Right cardiac atrium (tissue), 5 donors: Measurements from ENCODE around the gene TNFSF10. TPM values are rescaled to one million over a fixed set of nuclear protein-coding genes. Genes with fewer than 3 reads are reported as not detected.
"Not testable (repeated sequence)": the region's sequence is repeated elsewhere in the genome, so short reads cannot be mapped to it uniquely, and the experiment has no call there.

ENCODE experiments used
- ATAC-seq, 2 donors: fragments of 200-7000 bp; cut with Tn5 transposase; one replicate each; pipeline versions ENCODE4 v1.8.0 to v1.9.1; 2020; ENCODE audit warnings: moderate library complexity in 2 of 2, mild to moderate bottlenecking in 1 of 2
- DNase-seq, 3 donors: peaks; one replicate each; pipeline ENCODE4 v3.0.0-alpha.2; 2020
- H3K27ac ChIP-seq: one replicate; pipeline ENCODE4 v1.5.1; 2013; ENCODE audit warnings: mild to moderate bottlenecking, low read length, control low read depth, moderate library complexity
- H3K27me3 ChIP-seq: one replicate; pipeline ENCODE4 v1.6.1; 2013; ENCODE audit not compliant: control insufficient read depth, insufficient read depth
- H3K4me1 ChIP-seq: one replicate; pipeline ENCODE4 v1.6.1; 2013; ENCODE audit warnings: low read length; ENCODE audit not compliant: control insufficient read depth, insufficient read depth
- H3K4me3 ChIP-seq: one replicate; pipeline ENCODE4 v1.5.1; 2013; ENCODE audit warnings: low read length, control low read depth
- H3K9me3 ChIP-seq: one replicate; pipeline ENCODE4 v1.6.1; 2013; ENCODE audit warnings: low read length; ENCODE audit not compliant: control insufficient read depth
- WGBS: extraction: QIAGEN DNeasy Blood & Tissue Kit; methylation state at CpG from one replicate; pipeline ENCODE4 v1.1.7; 2013; 5-methylcytosine and 5-hydroxymethylcytosine counted together
- intact Hi-C, 4 donors: fragments of 100-400 bp; cut with DNase I; formaldehyde crosslinking; loops; one replicate each; pipeline versions ENCODE4 v1.11.0 to v1.14.0; 2022 to 2023
- long read RNA-seq, 4 donors: library from polyadenylated mRNA; unstranded; transcript quantifications; one replicate each; pipeline ENCODE4 v2.0.0, GENCODE V29; 2020 to 2021
- polyA plus RNA-seq: library from polyadenylated mRNA; stranded (reverse); fragments of 200-250 nt; gene quantifications from one replicate; pipeline ENCODE4 v1.2.3, GENCODE V29; 2013
- total RNA-seq, 4 donors: library from RNA; stranded (reverse); fragmentation: NEBNext Ultra II Directional; extraction: Animal tissue kit (Norgen Biotek cat#: 25700); gene quantifications; one replicate each; pipeline ENCODE4 v1.2.1, GENCODE V29; 2021
- donor health status: healthy with polysubstance abuse.
- donor health status: DM: no; HTN: yes; CAD: no.
- donor health status: DM: no; HTN: no; CAD: no.
- donor health status: DM: no; HTN: yes; CAD: no; lungs with severe emphysema.
- donor health status: DM: yes; HTN: yes; CAD: no.

The TNFSF10 gene
- total RNA-seq = 10 to 100 TPM in 3 of 4 donors, 1 to 10 TPM in 1; 9.6 to 23.0 (median 13.3) TPM
- 21.2 TPM for polyA plus RNA-seq
- long read RNA-seq, donor 1, transcript TNFSF10-201 (5 exons, 1,953 nt) = major isoform, 11 of 13 reads
- long read RNA-seq, donor 1, partial matches to known transcripts = 0 of 13 reads
- long read RNA-seq, donor 1, other reads (novel, unspliced or antisense) = 2 of 13 reads
- long read RNA-seq, donor 2, partial matches to known transcripts = 0 of 3 reads
- long read RNA-seq, donor 2, other reads (novel, unspliced or antisense) = 0 of 3 reads
- long read RNA-seq, donor 3, partial matches to known transcripts = 2 of 3 reads
- long read RNA-seq, donor 3, other reads (novel, unspliced or antisense) = 0 of 3 reads
- long read RNA-seq, donor 4, partial matches to known transcripts = 0 of 4 reads
- long read RNA-seq, donor 4, other reads (novel, unspliced or antisense) = 0 of 4 reads

DNA sequence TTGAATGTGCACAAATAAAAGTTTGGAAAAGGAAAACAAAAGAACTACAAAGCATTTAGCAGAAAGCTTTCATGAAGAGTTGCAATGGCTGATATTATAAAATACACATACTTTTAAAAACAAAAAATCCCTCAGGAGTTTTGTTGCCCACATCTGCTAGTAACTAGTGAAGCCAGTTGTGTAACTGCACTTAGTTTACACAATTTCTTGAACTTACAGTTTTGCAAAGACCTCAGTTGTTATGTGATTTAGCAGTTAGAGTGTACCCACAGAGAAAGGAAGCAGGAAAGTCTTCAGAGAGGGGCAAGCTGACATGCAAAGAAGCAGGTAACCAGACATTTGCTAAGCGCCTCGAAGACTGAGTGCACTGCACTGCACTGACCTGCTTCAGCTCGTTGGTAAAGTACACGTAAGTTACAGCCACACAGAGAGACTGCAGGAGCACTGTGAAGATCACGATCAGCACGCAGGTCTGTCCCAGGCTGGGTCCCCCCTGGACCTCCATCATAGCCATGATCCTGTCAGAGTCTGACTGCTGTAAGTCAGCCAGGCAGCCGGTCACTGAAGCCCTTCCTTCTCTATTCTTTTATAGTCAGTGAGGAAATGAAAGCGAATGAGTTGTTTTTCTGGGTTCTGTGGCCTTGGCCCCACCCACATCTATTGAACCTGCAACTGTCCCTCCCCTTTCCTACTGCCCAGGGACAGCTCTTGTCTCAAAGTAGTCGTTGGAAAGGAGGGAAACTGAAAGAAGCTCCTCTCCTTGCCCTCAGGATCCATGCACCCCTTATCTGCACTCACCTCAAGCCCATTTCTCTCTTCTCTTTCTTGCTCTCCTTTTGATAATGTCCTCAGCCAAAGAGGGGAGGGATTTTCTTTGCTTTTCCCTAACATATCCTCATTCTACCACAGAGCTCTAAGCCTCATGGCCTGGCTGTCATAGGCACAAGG is at the start of gene TNFSF10:
Gene TNFSF10 (minus strand): TSS at position 560 of the 948 bp plus-strand sequence. CDS start 46 bp downstream, at position 514.
- ATAC-seq (peak; percentile 95 to 96), DNase-seq (peak; percentile 64 to 82 (median 76))
- H3K4me3 ChIP-seq = peak within 1 kb of the TSS; percentile 70
- peak within 1 kb of the TSS; percentile 95 for H3K27ac ChIP-seq
- intact Hi-C loops = no loop called here
- no peaks in the 10 kb centered on the region for H3K4me1 ChIP-seq
- H3K27me3 ChIP-seq = no peaks in the 10 kb centered on the region
- H3K9me3 ChIP-seq = no peaks in the 10 kb centered on the region
- WGBS = 23% methylated on average over 9 of the region's 9 CpGs

DNA sequence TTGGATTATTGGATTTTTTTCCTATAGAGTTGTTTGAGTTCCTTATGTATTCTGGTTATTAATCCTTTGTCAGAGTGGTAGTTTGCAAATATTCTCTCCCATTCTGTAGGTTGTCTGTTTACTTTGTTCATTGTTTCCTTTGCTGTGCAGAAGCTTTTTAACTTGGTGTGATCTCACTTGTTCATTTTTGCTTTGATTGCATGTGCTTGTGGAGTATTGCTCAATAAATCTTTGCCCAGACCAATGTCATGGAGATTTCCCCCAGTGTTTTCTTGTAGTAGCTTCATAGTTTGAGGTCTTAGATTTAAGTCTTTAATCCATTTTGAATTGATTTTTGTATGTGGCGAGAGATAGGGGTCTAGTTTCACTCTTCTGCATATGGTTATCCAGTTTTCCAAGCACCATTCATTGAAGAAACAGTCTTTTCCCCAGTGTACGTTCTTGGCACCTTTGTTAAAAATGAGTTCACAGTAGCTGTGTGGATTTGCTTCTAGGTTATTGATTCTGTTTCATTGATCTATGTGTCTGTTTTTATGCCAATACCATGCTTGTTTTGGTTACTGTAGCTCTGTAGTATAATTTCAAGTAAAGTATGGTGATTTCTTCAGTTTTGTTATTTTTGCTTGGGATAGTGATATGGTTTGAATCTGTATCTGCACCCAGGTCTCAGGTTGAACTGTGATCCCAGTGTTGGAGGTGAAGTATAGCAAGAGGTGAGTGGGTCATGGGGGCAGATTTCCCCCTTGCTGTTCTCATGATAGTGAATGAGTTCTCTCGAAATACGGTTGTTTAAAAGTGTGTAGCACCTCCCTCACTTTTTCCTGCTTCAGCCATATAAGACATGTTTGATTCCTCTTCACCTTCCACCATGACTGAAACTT is 46.1 kb upstream of the TNFSF10 start:
- 88% methylated on average over 4 of the region's 4 CpGs for WGBS

DNA sequence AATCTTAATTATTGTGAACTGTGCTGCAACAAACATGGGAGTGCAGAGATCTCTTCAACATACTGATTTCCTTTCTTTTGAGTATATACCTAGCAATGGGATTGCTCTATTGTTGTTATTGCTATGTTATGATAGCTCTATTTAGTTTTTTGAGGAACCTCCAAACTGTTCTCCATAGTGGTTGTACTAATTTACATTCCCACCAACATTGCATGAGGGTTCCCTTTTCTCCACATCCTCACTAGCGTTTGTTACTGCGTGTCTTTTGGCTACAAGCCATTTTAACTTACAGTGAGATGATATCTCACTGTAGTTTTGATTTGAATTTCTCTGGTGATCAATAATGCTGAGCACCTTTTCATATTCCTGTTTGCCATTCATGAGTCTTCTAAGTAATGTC is 45.5 kb upstream of the TNFSF10 start:
- Histone ChIP-seq H3K27ac (no peak overlapping the region), H3K4me3 (no peak overlapping the region), H3K9me3 (no peaks in the 10 kb centered on the region), H3K27me3 (no peaks in the 10 kb centered on the region), H3K4me1 (no peaks in the 10 kb centered on the region)
- DNase-seq = no peak
- intact Hi-C loops = no loop called here
- ATAC-seq = no peak
- 67% methylated on average over 2 of the region's 2 CpGs for whole genome bisulfite sequencing

More for the DNA sequence above, 46.1 kb upstream of the TNFSF10 start:
- Histone ChIP-seq H3K9me3 (no peaks in the 10 kb centered on the region), H3K27ac (no peak overlapping the region), H3K27me3 (no peaks in the 10 kb centered on the region), H3K4me1 (no peaks in the 10 kb centered on the region), H3K4me3 (no peak overlapping the region)
- DNase-seq = no peak
- no peak for ATAC-seq
- intact Hi-C loops = no loop called here

DNA sequence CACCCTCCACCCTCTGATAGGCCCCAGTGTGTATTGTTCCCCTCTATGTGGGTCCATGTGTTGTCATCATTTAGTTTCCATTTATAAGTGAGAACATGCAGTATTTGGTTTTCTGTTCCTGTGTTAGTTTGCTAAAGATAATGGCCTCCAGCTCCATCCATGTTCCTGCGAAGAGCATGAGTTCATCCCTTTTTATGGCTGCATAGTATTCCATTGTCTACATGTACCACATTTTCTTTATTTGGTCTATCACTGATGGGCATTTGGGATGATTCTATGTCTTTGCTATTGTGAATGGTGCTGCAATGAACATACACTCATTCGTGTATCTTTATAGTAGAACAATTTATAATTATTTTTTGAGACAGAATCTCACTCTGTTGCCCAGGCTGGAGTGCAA is 43.6 kb upstream of the TNFSF10 start:
- WGBS = 96% methylated on average over 2 of the region's 2 CpGs
- ATAC-seq, H3K4me3 ChIP-seq, H3K9me3 ChIP-seq, H3K4me1 ChIP-seq, DNase-seq, intact Hi-C loops, H3K27me3 ChIP-seq, H3K27ac ChIP-seq: not testable (repeated sequence)

DNA sequence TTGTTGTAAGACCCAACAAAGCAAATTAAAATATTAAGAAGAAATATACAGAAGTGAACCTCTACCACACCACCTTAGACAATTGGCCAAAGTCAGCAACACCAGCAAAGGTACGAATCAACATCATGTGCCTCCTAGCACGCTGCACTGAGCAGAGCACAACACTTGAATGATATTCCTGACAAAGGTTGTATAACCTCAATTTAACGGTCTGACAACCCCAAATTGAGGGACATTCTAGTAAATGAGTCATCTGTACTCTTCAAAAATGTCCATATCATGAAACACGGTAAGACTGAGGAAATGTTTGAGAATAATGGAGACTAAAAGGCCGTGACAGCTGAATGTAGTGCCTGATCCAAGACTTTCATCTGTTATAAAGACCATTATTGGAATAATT is 41.3 kb upstream of the TNFSF10 start:
- no peaks in the 10 kb centered on the region for H3K4me1 ChIP-seq
- no peaks in the 10 kb centered on the region for H3K9me3 ChIP-seq
- no peaks in the 10 kb centered on the region for H3K27me3 ChIP-seq
- 92% methylated on average over 5 of the region's 5 CpGs for WGBS
- intact Hi-C loops = no loop called here
- no peak for ATAC-seq
- DNase-seq = no peak
- H3K27ac ChIP-seq = peak overlapping the region; percentile 58
- no peak overlapping the region for H3K4me3 ChIP-seq

DNA sequence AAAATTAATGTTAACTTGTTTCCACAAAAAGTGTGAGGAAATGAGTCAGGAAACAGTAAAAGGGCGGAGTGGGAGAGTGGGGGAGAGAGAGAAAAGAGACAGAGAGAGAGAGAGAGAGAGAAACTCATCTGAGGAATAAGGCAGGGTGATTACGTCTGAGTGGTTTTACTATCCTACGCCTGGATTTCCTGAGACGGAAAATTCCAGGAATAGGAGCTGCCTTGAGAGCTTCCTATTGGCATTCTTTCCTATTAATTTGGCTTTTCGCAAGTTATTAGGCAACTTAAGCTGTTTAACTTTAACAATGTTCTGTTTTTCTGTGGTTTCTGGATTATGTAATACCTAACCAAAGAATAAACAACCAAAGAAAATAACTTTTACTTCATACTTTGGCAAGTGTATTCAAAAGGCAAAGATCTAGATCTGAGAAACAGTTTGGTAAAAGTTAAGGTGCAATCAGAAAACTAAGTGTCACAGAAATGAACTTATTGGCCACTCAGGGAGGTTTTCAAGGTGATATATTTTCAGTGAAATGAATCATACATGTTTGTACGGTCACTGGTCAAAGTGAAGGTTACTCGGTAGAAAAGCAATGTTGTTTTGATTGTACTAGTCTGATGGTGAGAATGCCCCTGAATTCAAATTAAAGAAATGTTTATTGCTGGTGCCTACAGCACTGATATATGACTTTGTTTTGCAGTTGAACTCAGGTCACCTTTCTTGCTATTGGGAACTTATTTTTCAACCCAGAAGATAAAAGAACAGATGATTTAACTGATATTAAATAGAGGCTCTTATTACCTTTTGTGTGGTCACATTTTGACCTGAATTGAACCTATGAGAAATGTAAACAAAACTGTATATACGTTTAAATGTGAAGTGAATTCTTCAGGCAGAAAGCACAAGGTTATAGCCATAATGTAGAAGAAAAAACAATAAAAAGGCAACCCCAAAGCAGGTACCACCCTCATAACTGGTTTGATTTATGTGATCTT is 39.9 kb upstream of the TNFSF10 start:
- 33% methylated on average over 8 of the region's 8 CpGs for WGBS
- Histone ChIP-seq H3K27ac (peak overlapping the region; percentile 52), H3K4me3 (no peak overlapping the region), H3K27me3 (no peaks in the 10 kb centered on the region), H3K9me3 (no peaks in the 10 kb centered on the region), H3K4me1 (no peaks in the 10 kb centered on the region)
- intact Hi-C loops = no loop called here
- ATAC-seq = peak; percentile 96
- DNase-seq = no peak

DNA sequence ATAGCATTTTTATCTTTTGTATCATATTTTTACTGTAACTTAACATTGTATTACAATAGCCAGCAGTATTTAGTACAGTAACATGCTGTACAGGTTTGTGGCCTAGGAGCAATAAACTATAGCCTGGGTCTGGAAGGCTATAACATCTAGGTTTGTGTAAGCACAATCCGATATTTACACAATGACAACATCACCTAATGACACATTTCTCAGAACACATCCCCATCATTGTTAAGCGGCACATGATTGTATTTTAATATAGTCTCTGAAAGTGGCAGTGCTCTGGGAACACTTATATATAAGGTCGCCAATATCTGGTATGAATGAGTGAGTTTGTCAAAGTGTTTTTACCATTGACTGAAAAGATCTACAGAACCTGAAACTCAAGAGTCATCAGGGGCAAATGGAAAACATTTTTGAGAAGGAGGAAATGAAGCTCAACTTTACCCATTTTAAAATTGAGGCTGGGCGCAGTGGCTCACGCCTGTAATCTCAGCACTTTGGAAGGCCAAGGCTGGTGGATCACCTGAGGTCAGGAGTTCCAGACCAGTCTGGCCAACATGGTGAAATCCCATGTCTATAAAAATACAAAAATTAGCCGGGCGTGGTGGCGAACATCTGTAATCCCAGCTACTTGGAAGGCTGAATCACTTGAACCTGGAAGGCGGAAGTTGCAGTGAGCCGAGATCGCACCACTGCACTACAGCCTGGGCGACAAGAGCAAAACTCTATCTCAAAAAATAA is 38.8 kb upstream of the TNFSF10 start:
- no peak overlapping the region for H3K4me3 ChIP-seq
- peak overlapping the region; percentile 64 for H3K27ac ChIP-seq
- intact Hi-C loops = no loop called here
- WGBS = 84% methylated on average over 12 of the region's 12 CpGs
- ATAC-seq (peak in 1 of 2 donors; percentile 29), DNase-seq (peak in 1 of 3 donors; percentile 32)
- no peaks in the 10 kb centered on the region for H3K4me1 ChIP-seq
- H3K27me3 ChIP-seq = no peaks in the 10 kb centered on the region
- H3K9me3 ChIP-seq = no peaks in the 10 kb centered on the region

DNA sequence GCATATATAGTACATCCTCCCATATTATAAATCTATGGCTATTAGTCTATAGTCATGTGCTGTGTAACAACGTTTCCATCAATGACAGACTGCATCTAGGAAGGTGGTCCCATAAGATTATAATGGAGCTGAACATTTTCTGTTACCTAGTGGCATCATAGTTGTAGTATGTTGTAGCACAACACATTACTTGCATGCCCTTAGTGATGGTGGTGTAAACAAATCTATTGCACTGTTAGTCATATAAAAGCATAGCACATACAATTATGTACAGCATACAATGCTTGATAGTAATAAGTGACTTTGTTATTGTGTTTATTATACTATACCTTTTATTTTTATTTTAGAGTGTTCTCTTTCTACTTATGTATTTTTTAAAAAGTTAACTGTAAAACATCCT is 37.4 kb upstream of the TNFSF10 start:
- intact Hi-C loops = no loop called here

DNA sequence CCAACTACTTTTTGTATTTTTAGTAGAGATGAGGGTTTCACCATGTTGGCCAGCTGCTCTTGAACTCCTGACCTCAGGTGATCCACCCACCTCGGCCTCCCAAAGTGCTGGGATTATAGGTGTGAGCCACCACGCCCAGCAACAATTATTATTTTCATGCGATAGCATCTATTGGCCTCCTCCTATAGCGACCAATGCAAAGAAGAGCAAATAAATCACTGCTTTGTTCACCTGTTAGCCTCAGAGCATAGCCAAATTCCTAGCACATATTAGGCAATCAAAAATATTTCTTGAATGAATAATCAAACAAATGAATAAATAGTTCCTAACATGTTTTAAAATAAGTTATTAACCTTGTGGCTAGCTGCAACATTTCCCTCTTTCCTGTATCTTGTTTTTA is 36.8 kb upstream of the TNFSF10 start:
- WGBS = 93% methylated on average over 4 of the region's 4 CpGs
- Histone ChIP-seq H3K9me3 (no peaks in the 10 kb centered on the region), H3K4me3 (no peak overlapping the region), H3K4me1 (no peaks in the 10 kb centered on the region), H3K27me3 (no peaks in the 10 kb centered on the region), H3K27ac (no peak overlapping the region)
- DNase-seq (no peak), ATAC-seq (no peak)
- intact Hi-C loops = no loop called here

More for the DNA sequence above, 37.4 kb upstream of the TNFSF10 start:
- no peak for ATAC-seq
- Histone ChIP-seq H3K4me1 (no peaks in the 10 kb centered on the region), H3K9me3 (no peaks in the 10 kb centered on the region), H3K4me3 (no peak overlapping the region), H3K27ac (no peak overlapping the region), H3K27me3 (no peaks in the 10 kb centered on the region)
- WGBS = 79% methylated on average over 1 of the region's 1 CpG
- no peak for DNase-seq
